Measurements from ENCODE around the gene SMAD2. TPM values are rescaled to one million over a fixed set of nuclear protein-coding genes. Genes with fewer than 3 reads are reported as not detected.

Gene SMAD2
- total and polyA plus RNA-seq, 11 donors, result 13.8 to 113 (median 88.1) TPM

DNA sequence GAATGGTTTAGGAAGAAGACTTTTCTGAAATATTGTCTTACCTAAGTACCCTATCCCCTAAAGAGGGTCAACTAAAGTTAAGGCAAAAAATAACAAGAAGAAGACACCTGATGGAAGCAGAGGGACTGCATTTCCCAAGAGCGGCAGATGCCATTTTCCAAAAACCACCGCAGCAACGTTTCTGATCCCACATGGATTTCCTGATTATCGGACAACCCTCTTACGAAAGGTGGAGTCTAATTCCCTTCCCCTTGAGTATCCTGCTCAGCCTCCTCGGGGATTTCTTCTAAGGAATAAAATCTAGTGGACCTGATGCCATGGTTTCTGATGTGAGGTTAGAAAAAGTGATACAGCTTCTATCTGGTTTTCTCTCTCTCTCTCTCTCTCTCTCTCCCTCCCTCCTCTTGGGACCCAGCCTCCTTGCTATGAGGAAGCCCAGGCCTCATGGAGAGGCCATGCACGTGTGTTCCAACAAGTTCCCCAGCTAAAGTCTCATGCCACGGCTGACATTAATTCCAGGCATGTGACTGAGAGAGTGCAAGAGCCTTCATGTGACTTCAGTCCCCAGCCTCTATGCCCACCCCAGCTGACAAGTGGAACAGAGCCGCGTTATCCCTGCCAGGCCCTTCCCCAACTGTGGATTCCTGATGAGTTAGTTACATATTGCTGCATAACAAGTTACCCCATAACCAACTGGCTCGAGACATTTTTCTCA, 150.3 kb downstream of the SMAD2 start:
- no peak for ATAC-seq
- H3K27ac ChIP-seq, result no peak overlapping the region
- no peak for DNase-seq
- H3K27me3 ChIP-seq, result peaks cover 0 to 4% (median 0%) of the 10 kb centered on the region in 9 donors
- intact Hi-C loops (cut with DNase I), result loop anchor here in 2 of 10 donors (10.0 kb wide), 1 partner anchor 665 kb away; no protein-coding TSS in a partner anchor
- peaks cover 0 to 21% (median 12%) of the 10 kb centered on the region in 12 donors for H3K9me3 ChIP-seq
- WGBS, 4 donors, result 84 to 86% (median 85%) methylated on average over 11 of the region's 11 CpGs
- TF ChIP-seq, protein P1, sequence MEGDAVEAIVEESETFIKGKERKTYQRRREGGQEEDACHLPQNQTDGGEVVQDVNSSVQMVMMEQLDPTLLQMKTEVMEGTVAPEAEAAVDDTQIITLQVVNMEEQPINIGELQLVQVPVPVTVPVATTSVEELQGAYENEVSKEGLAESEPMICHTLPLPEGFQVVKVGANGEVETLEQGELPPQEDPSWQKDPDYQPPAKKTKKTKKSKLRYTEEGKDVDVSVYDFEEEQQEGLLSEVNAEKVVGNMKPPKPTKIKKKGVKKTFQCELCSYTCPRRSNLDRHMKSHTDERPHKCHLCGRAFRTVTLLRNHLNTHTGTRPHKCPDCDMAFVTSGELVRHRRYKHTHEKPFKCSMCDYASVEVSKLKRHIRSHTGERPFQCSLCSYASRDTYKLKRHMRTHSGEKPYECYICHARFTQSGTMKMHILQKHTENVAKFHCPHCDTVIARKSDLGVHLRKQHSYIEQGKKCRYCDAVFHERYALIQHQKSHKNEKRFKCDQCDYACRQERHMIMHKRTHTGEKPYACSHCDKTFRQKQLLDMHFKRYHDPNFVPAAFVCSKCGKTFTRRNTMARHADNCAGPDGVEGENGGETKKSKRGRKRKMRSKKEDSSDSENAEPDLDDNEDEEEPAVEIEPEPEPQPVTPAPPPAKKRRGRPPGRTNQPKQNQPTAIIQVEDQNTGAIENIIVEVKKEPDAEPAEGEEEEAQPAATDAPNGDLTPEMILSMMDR (IDR thresholded peaks at IDR 0.05), result no peak
- no peak for TF ChIP-seq POLR2A (IDR thresholded peaks at IDR 0.05)
- H3K4me1 ChIP-seq, result no peaks in the 10 kb centered on the region
- H3K36me3 ChIP-seq, result no peaks in the 10 kb centered on the region
- H3K4me3 ChIP-seq, result no peak overlapping the region

DNA sequence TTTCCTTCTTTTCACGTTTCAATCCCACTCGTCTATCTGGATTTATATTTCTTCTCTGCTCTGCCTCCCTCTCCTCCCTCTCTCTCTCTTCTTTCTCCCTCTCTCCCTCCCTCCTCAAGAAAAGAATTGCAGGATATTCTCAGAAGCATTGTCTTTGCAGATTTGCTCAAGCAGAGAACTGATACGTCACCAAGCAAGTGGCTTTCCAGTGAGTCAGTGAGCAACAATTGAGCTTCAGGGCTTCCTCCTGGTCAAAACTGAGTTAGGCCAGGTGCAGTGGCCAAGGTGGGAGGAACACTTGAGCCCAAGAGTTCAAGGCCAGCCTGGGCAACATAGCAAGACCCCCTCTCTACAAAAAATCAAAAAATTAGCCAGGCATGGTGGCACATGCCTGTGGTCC, 151.1 kb downstream of the SMAD2 start:
- intact Hi-C loops (cut with DNase I), result loop anchor here in 4 of 10 donors (5.0 to 10.0 kb wide), 2 partner anchors 243 to 665 kb away; no protein-coding TSS in a partner anchor

DNA sequence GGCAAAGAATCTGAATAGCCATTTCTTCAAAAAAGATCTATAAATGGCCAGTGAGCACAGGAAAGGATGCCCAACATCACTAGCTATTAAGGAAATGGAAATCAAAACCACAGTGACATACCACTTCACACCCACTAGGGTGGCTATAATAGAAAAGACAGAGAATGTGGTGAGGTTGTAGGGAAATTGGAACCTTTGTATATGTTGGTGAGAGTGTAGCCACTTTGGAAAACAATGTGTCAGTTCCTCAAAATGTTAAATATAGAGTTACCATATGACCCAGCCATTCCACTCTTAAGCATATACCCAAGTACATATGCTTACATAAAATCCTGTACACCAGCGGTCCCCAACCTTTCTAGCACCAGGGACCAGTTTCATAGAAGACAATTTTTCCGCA, 152.8 kb downstream of the SMAD2 start:
- TF ChIP-seq, protein P1 (IDR thresholded peaks at IDR 0.05), result no peak
- TF ChIP-seq POLR2A (IDR thresholded peaks at IDR 0.05), result no peak
- H3K27ac ChIP-seq, result no peak overlapping the region
- H3K36me3 ChIP-seq, result no peaks in the 10 kb centered on the region
- no peaks in the 10 kb centered on the region for H3K4me1 ChIP-seq
- DNase-seq (no peak), ATAC-seq (no peak)
- no peaks in the 10 kb centered on the region for H3K9me3 ChIP-seq
- peaks cover 0 to 4% (median 0%) of the 10 kb centered on the region in 9 donors for H3K27me3 ChIP-seq
- H3K4me3 ChIP-seq, result no peak overlapping the region
- intact Hi-C loops (cut with DNase I), result loop anchor here in 4 of 10 donors (5.0 to 10.0 kb wide), 2 partner anchors 245 to 667 kb away; no protein-coding TSS in a partner anchor
- WGBS, 4 donors, result 90 to 100% (median 92%) methylated on average over 2 of the region's 2 CpGs

More for the DNA sequence above, 151.1 kb downstream of the SMAD2 start:
- ATAC-seq, result no peak
- no peak for TF ChIP-seq POLR2A (IDR thresholded peaks at IDR 0.05)
- TF ChIP-seq, protein P1 (IDR thresholded peaks at IDR 0.05), result no peak
- Histone ChIP-seq H3K27ac (no peak overlapping the region), H3K36me3 (no peaks in the 10 kb centered on the region), H3K4me3 (no peak overlapping the region), H3K27me3 (peaks cover 0 to 4% (median 0%) of the 10 kb centered on the region in 9 donors), H3K9me3 (peaks cover 0 to 14% (median 8%) of the 10 kb centered on the region in 12 donors), H3K4me1 (no peaks in the 10 kb centered on the region)
- DNase-seq, result no peak
- WGBS, 4 donors, result 56 to 75% (median 66%) methylated on average over 3 of the region's 3 CpGs

DNA sequence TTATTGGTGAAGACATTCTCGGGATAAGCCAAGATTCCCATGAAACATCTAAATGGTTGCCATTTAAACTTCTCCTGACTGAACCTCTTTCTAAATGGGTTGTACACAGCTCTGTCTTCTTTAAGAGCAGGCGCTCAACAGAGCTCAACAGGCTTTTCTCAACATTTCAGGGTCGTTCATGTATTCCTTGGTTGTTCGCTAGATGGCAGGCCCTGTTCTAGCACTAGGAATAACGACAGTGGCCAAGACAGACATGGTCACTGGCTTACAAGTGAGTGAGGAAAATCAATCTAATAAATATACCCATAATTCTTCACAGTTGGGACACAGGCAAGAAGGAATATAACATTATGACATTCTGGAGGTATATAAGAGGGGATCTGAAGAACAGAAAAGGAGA, 154.5 kb downstream of the SMAD2 start:
- DNase-seq (no peak), ATAC-seq (peak in 2 of 4 donors; percentile 14 to 51)
- Histone ChIP-seq H3K27me3 (peaks cover 0 to 4% (median 0%) of the 10 kb centered on the region in 9 donors), H3K4me3 (no peak overlapping the region), H3K36me3 (no peaks in the 10 kb centered on the region), H3K27ac (no peak overlapping the region), H3K4me1 (no peaks in the 10 kb centered on the region), H3K9me3 (no peaks in the 10 kb centered on the region)
- no peak for TF ChIP-seq POLR2A (IDR thresholded peaks at IDR 0.05)
- TF ChIP-seq, protein P1 (IDR thresholded peaks at IDR 0.05), result peak in 6 of 12 donors; percentile 12 to 40 (median 30)
- intact Hi-C loops (cut with DNase I), result loop anchor here in 4 of 10 donors (5.0 to 10.0 kb wide), 2 partner anchors 246 to 669 kb away; no protein-coding TSS in a partner anchor
- 64 to 75% (median 68%) methylated on average over 5 of the region's 5 CpGs for WGBS, 4 donors

Data from heart left ventricle (tissue), 16 donors.